Muscle layer of duodenum (tissue), 2 donors: Measurements from ENCODE around the gene KISS1.

Source experiments
- H3K27ac ChIP-seq: one replicate; pipeline ENCODE4 v1.7.0; 2013; ENCODE audit warnings: mild to moderate bottlenecking, low read length
- H3K27me3 ChIP-seq: one replicate; pipeline ENCODE4 v1.7.0; 2013; ENCODE audit warnings: low read depth, mild to moderate bottlenecking, control low read depth, low read length
- H3K36me3 ChIP-seq, 2 donors: one replicate each; pipeline ENCODE4 v1.7.0; 2013; ENCODE audit warnings: low read length in 2 of 2, control low read depth in 1 of 2, mild to moderate bottlenecking in 1 of 2; ENCODE audit not compliant: insufficient read depth in 2 of 2, control insufficient read depth in 1 of 2
- H3K4me1 ChIP-seq, 2 donors: one replicate each; pipeline ENCODE4 v1.7.0; 2013; ENCODE audit warnings: low read length in 2 of 2, mild to moderate bottlenecking in 2 of 2, control low read depth in 1 of 2, moderate library complexity in 1 of 2; ENCODE audit not compliant: insufficient read depth in 2 of 2, control insufficient read depth in 1 of 2
- H3K4me3 ChIP-seq, 2 donors: one replicate each; pipeline ENCODE4 v1.7.0; 2013; ENCODE audit warnings: low read length in 2 of 2, low read depth in 1 of 2, mild to moderate bottlenecking in 1 of 2
- H3K9me3 ChIP-seq, 2 donors: one replicate each; pipeline ENCODE4 v1.7.0; 2013; ENCODE audit warnings: low read length in 2 of 2, control low read depth in 1 of 2, mild to moderate bottlenecking in 1 of 2; ENCODE audit not compliant: control insufficient read depth in 1 of 2
- donor health status: healthy.

KISS1 gene

DNA sequence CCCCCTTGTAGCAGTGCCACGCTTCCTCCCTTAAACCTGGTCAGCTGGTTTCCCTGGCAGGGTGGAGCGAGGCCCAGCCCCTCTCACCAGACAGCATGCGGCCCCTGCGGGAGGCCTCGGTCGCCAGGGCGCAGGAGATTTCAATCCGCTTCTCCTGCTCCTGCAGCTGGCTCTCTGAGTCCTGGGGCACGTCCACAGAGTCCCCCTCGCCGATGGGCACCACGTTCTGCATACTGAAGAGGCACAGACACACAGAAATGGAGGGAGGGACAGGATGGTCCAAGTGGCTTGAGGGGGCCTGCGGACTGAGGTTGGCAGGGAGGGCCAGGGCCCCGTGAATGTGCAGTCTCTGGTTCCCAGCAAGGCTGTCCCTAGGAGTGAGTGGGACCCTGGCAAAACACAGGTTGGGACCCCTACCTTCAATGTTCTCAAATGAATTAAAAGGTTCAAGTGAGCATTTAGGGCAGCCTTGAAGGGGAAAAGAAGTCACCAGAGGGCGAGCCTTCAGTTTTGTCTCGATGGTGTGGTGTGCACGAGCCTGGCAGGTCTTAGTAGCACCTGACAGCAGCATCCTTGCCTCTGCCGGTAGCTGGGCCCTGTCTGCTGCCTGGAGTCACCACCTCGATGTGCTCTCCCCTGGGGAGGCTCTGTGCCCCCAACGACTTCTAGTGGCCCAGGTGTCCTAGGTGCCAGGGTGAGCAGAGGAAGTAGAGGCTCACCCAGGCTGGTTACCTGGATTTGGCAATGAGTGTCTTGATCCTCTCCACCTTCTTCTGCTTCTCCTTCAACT is 31.9 kb upstream of the KISS1 start:
- no peak overlapping the region for H3K27ac ChIP-seq
- H3K9me3 ChIP-seq: no peaks in the 10 kb centered on the region
- no peaks in the 10 kb centered on the region for H3K27me3 ChIP-seq
- H3K4me1 ChIP-seq: peaks cover 0 to 4% of the 10 kb centered on the region in 2 donors
- H3K4me3 ChIP-seq: no peak overlapping the region
- peaks cover 0 to 3% of the 10 kb centered on the region in 2 donors for H3K36me3 ChIP-seq

DNA sequence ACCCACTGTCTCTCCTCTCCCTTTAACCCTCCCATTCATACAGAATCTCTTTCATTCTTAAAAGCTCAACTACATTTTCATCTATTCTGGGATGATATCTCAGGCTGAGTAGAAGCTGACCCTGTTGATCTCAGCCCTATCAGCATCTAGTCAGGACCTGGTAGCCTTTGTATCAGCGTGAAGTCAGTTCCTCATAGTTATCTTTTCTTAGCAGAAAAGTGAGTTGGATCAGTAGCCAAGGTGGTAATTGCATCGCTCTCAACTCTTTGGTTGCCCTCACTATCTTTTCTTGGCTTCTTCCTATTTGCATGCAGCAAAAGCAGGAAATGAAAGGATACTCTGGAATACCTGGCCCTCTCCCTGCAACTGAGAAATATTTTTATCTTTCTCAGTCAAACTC is 31.1 kb upstream of the KISS1 start:
- no peak overlapping the region for H3K27ac ChIP-seq
- H3K9me3 ChIP-seq: no peaks in the 10 kb centered on the region
- H3K4me1 ChIP-seq: peaks cover 0 to 4% of the 10 kb centered on the region in 2 donors
- no peaks in the 10 kb centered on the region for H3K27me3 ChIP-seq
- peaks cover 0 to 4% of the 10 kb centered on the region in 2 donors for H3K36me3 ChIP-seq
- H3K4me3 ChIP-seq: no peak overlapping the region

DNA sequence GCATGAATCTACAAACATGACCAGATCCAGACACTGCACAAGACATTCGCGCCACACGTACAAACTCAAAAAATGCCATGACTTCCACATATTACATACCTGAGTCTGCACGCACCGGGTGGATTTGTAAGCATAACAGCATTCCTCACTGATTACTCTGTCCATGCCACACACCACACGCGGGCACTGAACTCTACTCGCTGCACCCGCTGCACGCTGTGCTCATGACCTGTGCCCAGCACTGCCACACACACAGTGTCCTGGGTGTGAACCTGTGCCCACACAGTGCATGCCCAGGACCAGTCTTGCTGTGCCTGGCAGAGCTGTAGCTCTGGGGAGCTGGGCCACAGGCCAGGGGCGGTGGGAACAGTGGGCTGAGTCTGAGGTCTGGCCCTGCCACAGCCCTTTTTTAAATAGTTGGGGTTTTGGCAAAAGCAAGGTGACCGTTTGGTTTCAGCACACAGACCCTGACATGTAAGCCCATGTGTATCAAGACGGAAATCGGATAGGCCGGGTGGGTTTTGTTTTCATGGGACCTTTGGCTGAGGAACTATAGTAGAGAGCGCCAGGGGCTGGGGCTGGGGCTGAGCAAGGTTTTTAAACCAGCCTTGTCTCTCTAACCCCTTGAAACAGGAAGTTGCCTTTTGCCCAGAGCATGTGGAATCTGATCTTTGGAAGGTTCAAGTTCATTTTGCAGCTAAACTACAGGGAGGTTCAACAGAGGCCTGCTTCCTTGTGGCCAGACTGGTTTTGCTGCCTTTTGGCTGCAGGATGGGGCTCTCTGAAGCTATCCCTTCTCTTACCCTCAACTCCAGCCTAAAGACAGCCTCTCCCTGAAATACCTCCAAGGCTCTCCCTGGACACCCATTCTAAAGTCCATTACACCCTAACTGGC is 29.8 kb upstream of the KISS1 start:
- no peaks in the 10 kb centered on the region for H3K27me3 ChIP-seq
- H3K9me3 ChIP-seq: no peaks in the 10 kb centered on the region
- H3K27ac ChIP-seq: no peak overlapping the region
- H3K4me3 ChIP-seq: no peak overlapping the region
- peaks cover 0 to 4% of the 10 kb centered on the region in 2 donors for H3K4me1 ChIP-seq
- peaks cover 0 to 5% of the 10 kb centered on the region in 2 donors for H3K36me3 ChIP-seq

DNA sequence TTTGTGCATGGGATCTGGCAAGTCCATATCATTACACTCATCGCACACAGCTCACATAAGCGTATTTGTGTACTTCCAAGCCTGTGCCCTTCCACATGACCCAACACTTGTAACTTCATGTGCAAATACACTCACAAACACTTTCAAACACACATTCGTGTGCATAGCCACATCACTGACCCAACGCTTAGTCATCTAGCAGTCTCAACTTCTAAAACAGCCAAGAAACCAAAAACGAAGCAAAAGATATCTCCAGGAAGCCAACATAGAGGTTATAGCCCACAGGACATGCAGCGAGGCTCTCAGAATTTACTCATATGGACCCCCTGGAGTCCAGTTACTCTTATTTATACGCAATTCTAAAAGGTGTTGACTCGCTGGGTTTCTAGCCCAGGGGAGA is 28.4 kb upstream of the KISS1 start:
- H3K4me1 ChIP-seq: peaks cover 0 to 4% of the 10 kb centered on the region in 2 donors
- no peak overlapping the region for H3K4me3 ChIP-seq
- H3K36me3 ChIP-seq: peaks cover 0 to 5% of the 10 kb centered on the region in 2 donors
- H3K9me3 ChIP-seq: no peaks in the 10 kb centered on the region
- no peak overlapping the region for H3K27ac ChIP-seq
- H3K27me3 ChIP-seq: no peaks in the 10 kb centered on the region

DNA sequence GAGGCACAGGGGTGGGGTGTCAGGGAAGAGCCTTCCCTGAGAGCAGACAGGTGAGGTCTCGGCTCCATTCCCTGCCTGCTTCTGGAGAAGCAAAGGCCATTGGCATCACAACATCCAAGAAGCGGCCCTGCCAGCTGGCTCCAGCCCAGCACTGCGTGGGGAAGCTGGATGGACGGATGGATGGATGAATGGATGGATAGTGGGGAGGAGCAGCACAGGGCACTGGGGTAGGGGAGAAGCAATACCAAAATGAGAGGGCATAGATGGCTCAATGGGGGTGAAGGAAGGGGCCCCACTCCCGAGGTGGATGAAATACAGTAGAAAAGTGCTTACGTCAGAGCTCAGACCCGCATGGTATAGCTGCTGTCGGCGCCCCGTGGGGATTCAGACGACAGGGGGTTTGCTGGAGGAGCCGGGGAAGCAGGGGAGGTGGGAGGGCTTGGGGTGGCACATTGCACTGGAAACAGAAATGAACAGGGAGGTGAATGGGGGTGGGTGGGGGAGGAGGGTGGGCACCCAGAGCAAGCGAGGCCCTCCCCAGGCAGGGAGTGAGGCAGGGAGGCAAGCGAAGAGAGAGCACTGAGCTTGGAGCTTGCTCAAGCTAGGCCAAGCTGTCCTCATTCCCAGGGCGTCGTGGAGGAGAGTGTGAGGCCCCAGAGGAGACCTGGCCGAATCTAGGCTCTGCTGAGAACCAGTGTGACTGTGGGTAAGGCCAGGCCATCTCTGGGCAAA is 27.0 kb upstream of the KISS1 start:
- Histone ChIP-seq H3K27ac (no peak overlapping the region), H3K9me3 (no peaks in the 10 kb centered on the region), H3K36me3 (peaks cover 0 to 5% of the 10 kb centered on the region in 2 donors), H3K27me3 (no peaks in the 10 kb centered on the region), H3K4me1 (peaks cover 0 to 4% of the 10 kb centered on the region in 2 donors), H3K4me3 (no peak overlapping the region)

DNA sequence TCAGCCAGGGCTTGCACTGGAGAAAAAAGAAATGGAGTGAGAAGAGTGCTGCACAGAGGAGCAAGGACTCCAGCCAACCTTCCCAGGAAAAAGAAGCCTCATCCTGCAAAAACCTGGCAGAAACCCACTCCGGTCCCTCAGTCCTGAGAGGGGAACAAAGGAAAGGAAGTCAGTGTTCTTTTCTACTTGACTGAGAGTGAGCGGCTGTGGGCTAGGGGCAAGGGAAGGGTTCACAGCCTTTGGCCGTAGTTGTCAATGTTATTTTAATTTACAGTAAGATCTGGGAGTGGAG is 26.4 kb upstream of the KISS1 start:
- H3K4me3 ChIP-seq: no peak overlapping the region
- H3K36me3 ChIP-seq: peaks cover 0 to 5% of the 10 kb centered on the region in 2 donors
- H3K27me3 ChIP-seq: no peaks in the 10 kb centered on the region
- H3K9me3 ChIP-seq: no peaks in the 10 kb centered on the region
- H3K27ac ChIP-seq: no peak overlapping the region
- H3K4me1 ChIP-seq: peaks cover 0 to 4% of the 10 kb centered on the region in 2 donors

DNA sequence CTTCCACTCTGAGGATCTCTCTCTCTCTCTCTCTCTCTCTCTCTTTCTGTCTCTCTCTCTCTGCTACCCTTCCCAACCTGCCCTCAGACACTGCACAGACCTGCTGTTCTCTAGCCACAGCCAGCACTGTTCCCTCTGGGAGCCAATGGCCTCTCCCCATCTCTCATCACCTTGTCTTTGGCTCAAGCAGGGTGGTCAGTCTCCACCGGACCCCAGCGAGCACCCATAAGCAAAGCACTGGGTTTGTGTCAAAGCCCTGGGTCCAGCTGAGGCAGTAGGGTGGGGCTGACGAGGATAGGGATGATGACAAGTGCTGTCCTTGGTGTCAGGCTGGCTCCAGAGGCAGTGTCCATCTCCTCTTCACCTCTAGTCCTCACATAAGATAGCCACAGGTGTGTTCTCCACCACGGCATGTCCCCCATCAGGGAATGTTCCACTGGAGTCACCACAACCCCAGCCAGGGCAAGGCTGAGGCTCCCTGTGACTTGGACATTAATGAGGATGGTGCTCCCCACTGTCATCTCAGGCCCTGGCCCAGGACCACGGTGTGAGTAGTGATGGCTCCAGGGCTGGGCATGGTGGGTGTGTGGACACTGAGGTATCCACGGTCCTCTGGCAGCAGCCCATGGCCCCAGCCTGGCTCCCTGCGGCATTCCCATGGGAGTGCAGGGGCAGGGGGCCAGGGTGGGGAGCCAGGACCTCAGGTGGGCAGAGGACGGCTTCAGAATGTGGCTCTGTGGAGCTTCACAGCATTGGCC is 25.9 kb upstream of the KISS1 start:
- Histone ChIP-seq H3K4me3 (no peak overlapping the region), H3K27ac (no peak overlapping the region), H3K4me1 (peaks cover 0 to 4% of the 10 kb centered on the region in 2 donors), H3K36me3 (peaks cover 0 to 5% of the 10 kb centered on the region in 2 donors), H3K9me3 (no peaks in the 10 kb centered on the region), H3K27me3 (no peaks in the 10 kb centered on the region)

DNA sequence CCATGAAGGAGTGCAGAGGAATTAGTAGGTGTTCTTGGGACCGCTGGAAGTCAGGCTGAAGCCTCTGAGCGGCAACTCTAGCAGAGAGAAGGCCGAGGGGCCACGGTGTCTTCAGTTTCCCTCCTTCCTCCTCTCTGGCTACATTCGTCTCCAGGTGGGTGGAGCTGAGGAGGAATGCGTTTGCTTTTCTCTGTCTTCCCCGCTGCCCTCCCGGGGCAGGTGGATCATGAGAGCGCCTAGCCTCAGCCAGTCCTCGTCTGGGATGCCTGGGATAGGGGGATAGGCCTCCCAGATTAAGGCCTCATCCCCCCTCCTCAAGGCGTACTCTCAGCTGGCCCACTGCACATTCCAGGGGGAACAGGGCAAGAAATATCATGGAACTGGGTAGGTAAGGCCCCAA is 25.0 kb upstream of the KISS1 start:
- Histone ChIP-seq H3K4me3 (no peak overlapping the region), H3K36me3 (peaks cover 0 to 5% of the 10 kb centered on the region in 2 donors), H3K27me3 (no peaks in the 10 kb centered on the region), H3K27ac (no peak overlapping the region), H3K9me3 (no peaks in the 10 kb centered on the region), H3K4me1 (peaks cover 0 to 4% of the 10 kb centered on the region in 2 donors)

DNA sequence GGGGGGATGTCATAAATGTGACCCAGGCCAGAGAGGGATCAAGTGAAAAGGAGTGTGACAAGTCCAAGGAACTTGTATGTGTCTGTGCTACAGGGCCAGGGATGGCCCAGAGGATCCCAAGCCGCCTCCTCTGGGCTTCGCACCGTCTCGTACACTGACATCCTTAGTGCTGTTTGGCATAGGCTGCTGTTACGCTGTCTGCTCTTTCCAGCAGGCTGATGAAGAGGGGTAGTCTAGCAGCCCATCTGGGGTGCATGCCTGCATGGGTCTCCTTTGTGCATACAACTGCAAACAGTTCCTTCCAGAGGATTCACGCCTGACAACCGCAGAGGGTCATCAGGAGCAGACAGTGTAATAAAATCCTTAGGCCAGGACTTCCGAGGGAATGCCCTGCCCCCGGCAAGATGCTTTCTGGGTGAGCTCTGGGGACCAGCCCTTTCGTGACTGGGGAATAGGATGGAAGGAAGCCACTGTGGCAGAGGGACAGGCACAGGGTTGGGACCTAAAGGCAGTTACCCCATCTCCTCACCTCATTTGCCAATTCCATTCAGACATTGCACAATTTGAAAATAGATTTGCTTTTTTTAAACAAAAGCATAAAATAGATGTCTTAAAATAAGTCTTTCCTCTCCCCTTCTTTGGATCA is 23.8 kb upstream of the KISS1 start:
- Histone ChIP-seq H3K27me3 (no peaks in the 10 kb centered on the region), H3K4me3 (no peak overlapping the region), H3K27ac (no peak overlapping the region), H3K9me3 (no peaks in the 10 kb centered on the region), H3K36me3 (peaks cover 0 to 5% of the 10 kb centered on the region in 2 donors), H3K4me1 (no peaks in the 10 kb centered on the region)

DNA sequence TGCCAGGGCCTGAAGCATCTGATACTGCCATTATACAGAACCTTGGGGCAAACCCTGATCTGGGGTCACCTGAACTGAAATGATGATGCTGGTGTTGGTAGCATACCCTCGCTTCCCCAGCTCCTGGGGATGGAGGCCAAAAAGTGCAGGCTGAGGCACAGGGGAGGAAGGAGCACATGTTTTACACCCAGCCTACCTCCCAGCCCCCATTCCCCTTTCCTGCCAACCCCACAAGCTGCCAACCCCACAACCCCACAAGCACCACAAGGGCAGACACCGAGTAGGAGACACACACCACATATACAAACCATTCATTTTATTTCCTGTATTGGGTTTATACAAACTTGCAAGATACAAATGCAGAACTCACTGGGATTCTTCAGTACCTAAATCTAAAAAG is 22.3 kb upstream of the KISS1 start:
- no peaks in the 10 kb centered on the region for H3K9me3 ChIP-seq
- peaks cover 0 to 5% of the 10 kb centered on the region in 2 donors for H3K36me3 ChIP-seq
- no peak overlapping the region for H3K27ac ChIP-seq
- peaks cover 0 to 8% of the 10 kb centered on the region in 2 donors for H3K4me1 ChIP-seq
- H3K4me3 ChIP-seq: no peak overlapping the region
- peaks cover 3% of the 10 kb centered on the region for H3K27me3 ChIP-seq
